Spleen (tissue), 11 donors: ENCODE results near the gene OGFOD3. TPM values are rescaled to one million over a fixed set of nuclear protein-coding genes. Genes with fewer than 3 reads are reported as not detected.

Source experiments
- DNase-seq: peaks from one replicate; pipeline ENCODE4 v3.0.0-alpha.2; 2020
- H3K27ac ChIP-seq, 8 donors: fragments of 200-600 bp; sonication (generic) in 7 of 8; 1 replicate in 4 of 8; 2 replicates in 4 of 8; pipeline versions ENCODE4 v1.5.0 to v1.8.0; 2016 to 2021; ENCODE audit warnings: inconsistent platforms in 4 of 8, mild to moderate bottlenecking in 4 of 8, moderate library complexity in 1 of 8
- H3K27me3 ChIP-seq, 7 donors: fragments of 200-600 bp; sonication (generic) in 6 of 7; replicated peaks in 1 of 7; 1 replicate in 4 of 7; 2 replicates in 3 of 7; pipeline versions ENCODE4 v1.5.0 to v1.8.0; 2016 to 2021; ENCODE audit warnings: inconsistent platforms in 3 of 7, mild to moderate bottlenecking in 1 of 7
- H3K36me3 ChIP-seq, 6 donors: fragments of 200-600 bp; sonication (generic) in 5 of 6; 1 replicate in 4 of 6; 2 replicates in 2 of 6; pipeline versions ENCODE4 v1.5.0 to v1.8.0; 2016 to 2021; ENCODE audit warnings: inconsistent platforms in 2 of 6
- H3K4me1 ChIP-seq, 6 donors: fragments of 200-600 bp; sonication (generic) in 5 of 6; 1 replicate in 3 of 6; 2 replicates in 3 of 6; pipeline versions ENCODE4 v1.5.0 to v1.8.0; 2016 to 2021; ENCODE audit warnings: inconsistent platforms in 3 of 6
- H3K4me3 ChIP-seq, 8 donors: fragments of 200-600 bp; sonication (generic) in 7 of 8; 1 replicate in 4 of 8; 2 replicates in 4 of 8; pipeline versions ENCODE4 v1.5.0 to v1.8.0; 2016 to 2021; ENCODE audit warnings: inconsistent platforms in 4 of 8, mild to moderate bottlenecking in 4 of 8, moderate library complexity in 2 of 8
- H3K9me3 ChIP-seq, 8 donors: fragments of 200-600 bp; sonication (generic) in 7 of 8; 1 replicate in 4 of 8; 2 replicates in 4 of 8; pipeline versions ENCODE4 v1.5.0 to v1.8.0; 2016 to 2021; ENCODE audit warnings: inconsistent platforms in 4 of 8
- POLR2A ChIP-seq, 3 donors: fragments of 450-650 bp; IDR thresholded peaks; one replicate each; pipeline ENCODE4 v1.5.1; 2017; ENCODE audit warnings: antibody characterized with exemption in 3 of 3, mild to moderate bottlenecking in 1 of 3
- POLR2AphosphoS5 ChIP-seq, 3 donors: sonication (generic); formaldehyde crosslinking; IDR thresholded peaks; one replicate each; pipeline ENCODE4 v1.5.1; 2017; ENCODE audit warnings: antibody characterized with exemption in 3 of 3
- WGBS, 5 donors: extraction: QIAGEN DNeasy Blood & Tissue Kit in 3 of 5; methylation state at CpG; one replicate each; pipeline versions ENCODE4 v1.1.5 to v1.1.7; 2013 to 2018; 5-methylcytosine and 5-hydroxymethylcytosine counted together
- intact Hi-C: fragments of 100-400 bp; cut with DNase I; formaldehyde crosslinking; loops from one replicate; pipeline ENCODE4 v1.15.0; 2023; ENCODE audit warnings: low total_unique reads
- polyA plus RNA-seq, 3 donors: library from polyadenylated mRNA; stranded (reverse); fragments of 200-250 nt; gene quantifications; one replicate each; pipeline ENCODE4 v1.2.1, GENCODE V29; 2013
- total RNA-seq, 7 donors: library from RNA; depleted of rRNA in 3 of 7; stranded (reverse); fragments of >200 nt in 3 of 7; fragmentation: NEBNext Ultra II Directional in 4 of 7; extraction: Animal tissue kit (Norgen Biotek cat#: 25700) in 4 of 7; gene quantifications; one replicate each; pipeline versions ENCODE4 v1.1.0 to v1.2.1, GENCODE V29; 2016 to 2021
- TF ChIP-seq, protein P1 (sequence below), 11 experiments: fragments of 200-600 bp in 7 of 11; fragments of 450-650 bp in 4 of 11; sonication (generic) in 4 of 11; IDR thresholded peaks in 8 of 11; conservative IDR thresholded peaks in 3 of 11; 1 replicate in 7 of 11; 2 replicates in 4 of 11; pipeline versions ENCODE4 v1.4.0 to v1.8.0; 2016 to 2021; ENCODE audit warnings: antibody characterized with exemption in 11 of 11, inconsistent platforms in 4 of 11, mild to moderate bottlenecking in 1 of 11
- donor health status: healthy with polysubstance abuse.
- donor health status: DM: no; HTN: no; CAD: no; lungs with moderate emphysema.
- donor health status: DM: no; HTN: no; CAD: no.
- donor health status: Bipolar disorder and iron deficiency.
- donor health status: healthy.
- donor health status: DM: no; HTN: no; CAD: no.
- donor health status: DM: yes; HTN: yes; CAD: no.

Gene OGFOD3
- total and polyA plus RNA-seq, 10 donors, result 10.3 to 28.1 (median 21.8) TPM

DNA sequence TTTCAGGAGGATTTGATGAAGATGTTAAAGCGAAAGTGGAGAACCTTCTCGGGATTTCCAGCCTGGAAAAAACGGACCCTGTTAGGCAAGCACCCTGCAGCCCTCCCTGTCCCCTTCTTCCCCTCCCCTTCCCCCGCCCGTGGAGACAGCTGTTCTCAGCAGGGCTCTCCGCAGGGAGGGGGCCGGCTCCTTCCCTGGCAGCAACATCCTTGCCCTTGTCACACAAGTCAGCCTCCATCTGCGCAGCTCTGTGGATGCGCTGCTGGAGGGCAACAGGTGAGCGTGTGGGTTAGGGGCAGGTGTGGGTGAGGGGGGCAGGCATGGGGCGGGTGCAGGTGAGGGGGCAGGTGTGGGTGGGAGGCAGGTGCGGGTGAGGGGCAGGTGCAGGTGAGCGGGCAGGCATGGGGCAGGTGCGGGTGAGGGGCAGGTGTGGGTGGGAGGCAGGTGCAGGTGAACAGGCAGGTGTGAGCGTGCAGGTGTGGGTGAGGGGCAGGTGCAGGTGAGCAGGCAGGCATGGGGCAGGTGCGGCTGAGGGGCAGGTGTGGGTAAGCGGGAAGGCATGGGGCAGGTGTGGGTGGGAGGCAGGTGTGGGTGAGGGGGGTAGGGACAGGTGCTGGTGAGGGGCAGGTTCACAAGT, 22.7 kb upstream of the OGFOD3 start:
- H3K9me3 ChIP-seq, result no peaks in the 10 kb centered on the region
- H3K27ac ChIP-seq, result peak overlapping the region in 7 of 8 donors; percentile 4 to 82 (median 69)
- intact Hi-C loops, result no loop called here
- H3K36me3 ChIP-seq, result peaks cover 0 to 90% (median 62%) of the 10 kb centered on the region in 6 donors
- TF ChIP-seq POLR2AphosphoS5 (IDR thresholded peaks at IDR 0.05), result no peak
- TF ChIP-seq POLR2A (IDR thresholded peaks at IDR 0.05), result no peak
- TF ChIP-seq, protein P1, sequence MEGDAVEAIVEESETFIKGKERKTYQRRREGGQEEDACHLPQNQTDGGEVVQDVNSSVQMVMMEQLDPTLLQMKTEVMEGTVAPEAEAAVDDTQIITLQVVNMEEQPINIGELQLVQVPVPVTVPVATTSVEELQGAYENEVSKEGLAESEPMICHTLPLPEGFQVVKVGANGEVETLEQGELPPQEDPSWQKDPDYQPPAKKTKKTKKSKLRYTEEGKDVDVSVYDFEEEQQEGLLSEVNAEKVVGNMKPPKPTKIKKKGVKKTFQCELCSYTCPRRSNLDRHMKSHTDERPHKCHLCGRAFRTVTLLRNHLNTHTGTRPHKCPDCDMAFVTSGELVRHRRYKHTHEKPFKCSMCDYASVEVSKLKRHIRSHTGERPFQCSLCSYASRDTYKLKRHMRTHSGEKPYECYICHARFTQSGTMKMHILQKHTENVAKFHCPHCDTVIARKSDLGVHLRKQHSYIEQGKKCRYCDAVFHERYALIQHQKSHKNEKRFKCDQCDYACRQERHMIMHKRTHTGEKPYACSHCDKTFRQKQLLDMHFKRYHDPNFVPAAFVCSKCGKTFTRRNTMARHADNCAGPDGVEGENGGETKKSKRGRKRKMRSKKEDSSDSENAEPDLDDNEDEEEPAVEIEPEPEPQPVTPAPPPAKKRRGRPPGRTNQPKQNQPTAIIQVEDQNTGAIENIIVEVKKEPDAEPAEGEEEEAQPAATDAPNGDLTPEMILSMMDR (IDR thresholded peaks at IDR 0.05 in 8 of 11, conservative IDR thresholded peaks at IDR 0.05 in 3 of 11), result no peak
- 53 to 75% (median 66%) methylated on average over 14 to 17 of the region's 17 CpGs for WGBS, 5 donors
- no peaks in the 10 kb centered on the region for H3K27me3 ChIP-seq
- H3K4me1 ChIP-seq, result peaks cover 23 to 85% (median 64%) of the 10 kb centered on the region in 6 donors
- H3K4me3 ChIP-seq, result peak overlapping the region in 1 of 8 donors; percentile 42
- DNase-seq, result peak; percentile 83

DNA sequence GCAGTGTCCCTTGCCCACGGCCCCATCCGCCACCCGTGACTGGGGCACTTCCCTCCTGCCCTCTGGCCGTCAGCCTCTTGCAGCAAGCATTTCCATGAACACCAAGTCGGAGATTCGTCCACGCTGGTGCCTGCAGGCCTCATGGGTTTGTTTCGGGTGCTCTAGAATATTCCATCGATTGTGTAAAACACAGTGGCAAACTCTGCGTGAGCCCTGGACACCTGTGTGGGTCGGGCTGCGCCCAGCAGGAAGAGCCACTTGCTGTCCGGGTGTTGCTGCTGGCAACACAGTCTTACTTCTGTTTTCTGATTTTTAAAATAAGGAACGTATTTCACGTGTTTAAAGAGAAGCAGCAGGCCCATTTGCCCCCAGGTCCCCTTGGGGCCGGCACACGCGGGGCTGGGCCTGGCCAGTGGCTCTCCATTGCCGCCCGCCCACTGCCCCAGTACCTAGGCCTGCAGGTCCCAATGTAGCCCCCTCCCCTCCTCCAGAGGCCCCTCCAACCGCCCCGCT, 22.1 kb upstream of the OGFOD3 start:
- H3K36me3 ChIP-seq, result peaks cover 0 to 90% (median 58%) of the 10 kb centered on the region in 6 donors
- H3K27ac ChIP-seq, result peak overlapping the region; percentile 4 to 82 (median 60)
- H3K27me3 ChIP-seq, result no peaks in the 10 kb centered on the region
- peaks cover 17 to 85% (median 58%) of the 10 kb centered on the region in 6 donors for H3K4me1 ChIP-seq
- H3K9me3 ChIP-seq, result no peaks in the 10 kb centered on the region
- TF ChIP-seq, protein P1 (IDR thresholded peaks at IDR 0.05 in 8 of 11, conservative IDR thresholded peaks at IDR 0.05 in 3 of 11), result no peak
- peak; percentile 49 to 71 (median 69) for TF ChIP-seq POLR2AphosphoS5 (IDR thresholded peaks at IDR 0.05)
- 41 to 56% (median 55%) methylated on average over 22 of the region's 22 CpGs for WGBS, 5 donors
- peak; percentile 85 for DNase-seq
- peak overlapping the region in 1 of 8 donors; percentile 42 for H3K4me3 ChIP-seq
- intact Hi-C loops, result no loop called here

DNA sequence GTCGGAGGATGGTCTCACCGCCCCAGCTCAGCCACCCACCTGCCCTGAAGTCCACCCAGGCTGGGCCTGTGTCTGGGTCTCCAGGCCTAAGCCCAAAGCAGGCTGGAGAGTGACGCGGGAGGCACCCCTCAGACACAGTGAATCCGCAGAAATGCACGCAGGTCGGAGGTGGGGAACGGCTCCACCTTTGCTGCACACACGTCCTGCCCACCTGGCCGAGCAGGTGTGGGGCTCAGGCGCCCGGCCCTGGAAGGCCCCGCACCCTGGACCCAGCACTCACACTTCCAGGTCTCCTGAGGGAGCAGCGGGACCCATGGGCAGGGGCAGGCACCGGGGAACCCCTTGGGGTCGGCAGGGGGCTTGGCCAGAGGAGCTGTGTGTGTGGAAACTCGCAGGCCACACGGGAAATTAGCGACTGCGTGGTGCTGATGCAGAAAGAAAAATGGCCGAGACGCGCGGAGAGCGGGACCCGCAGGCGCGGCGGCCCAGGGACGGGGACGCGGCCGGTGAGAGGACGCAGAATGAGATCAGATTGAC, 21.5 kb upstream of the OGFOD3 start:
- intact Hi-C loops, result no loop called here
- peaks cover 0 to 89% (median 53%) of the 10 kb centered on the region in 6 donors for H3K36me3 ChIP-seq
- no peaks in the 10 kb centered on the region for H3K9me3 ChIP-seq
- WGBS, 5 donors, result 93 to 97% (median 94%) methylated on average over 30 to 34 of the region's 34 CpGs
- peaks cover 11 to 85% (median 56%) of the 10 kb centered on the region in 6 donors for H3K4me1 ChIP-seq
- DNase-seq, result peak; percentile 80
- peak; percentile 25 to 80 (median 37) for TF ChIP-seq POLR2AphosphoS5 (IDR thresholded peaks at IDR 0.05)
- TF ChIP-seq, protein P1 (IDR thresholded peaks at IDR 0.05 in 8 of 11, conservative IDR thresholded peaks at IDR 0.05 in 3 of 11), result no peak
- H3K4me3 ChIP-seq, result peak overlapping the region in 1 of 8 donors; percentile 42
- no peaks in the 10 kb centered on the region for H3K27me3 ChIP-seq
- H3K27ac ChIP-seq, result peak overlapping the region in 7 of 8 donors; percentile 4 to 82 (median 69)

DNA sequence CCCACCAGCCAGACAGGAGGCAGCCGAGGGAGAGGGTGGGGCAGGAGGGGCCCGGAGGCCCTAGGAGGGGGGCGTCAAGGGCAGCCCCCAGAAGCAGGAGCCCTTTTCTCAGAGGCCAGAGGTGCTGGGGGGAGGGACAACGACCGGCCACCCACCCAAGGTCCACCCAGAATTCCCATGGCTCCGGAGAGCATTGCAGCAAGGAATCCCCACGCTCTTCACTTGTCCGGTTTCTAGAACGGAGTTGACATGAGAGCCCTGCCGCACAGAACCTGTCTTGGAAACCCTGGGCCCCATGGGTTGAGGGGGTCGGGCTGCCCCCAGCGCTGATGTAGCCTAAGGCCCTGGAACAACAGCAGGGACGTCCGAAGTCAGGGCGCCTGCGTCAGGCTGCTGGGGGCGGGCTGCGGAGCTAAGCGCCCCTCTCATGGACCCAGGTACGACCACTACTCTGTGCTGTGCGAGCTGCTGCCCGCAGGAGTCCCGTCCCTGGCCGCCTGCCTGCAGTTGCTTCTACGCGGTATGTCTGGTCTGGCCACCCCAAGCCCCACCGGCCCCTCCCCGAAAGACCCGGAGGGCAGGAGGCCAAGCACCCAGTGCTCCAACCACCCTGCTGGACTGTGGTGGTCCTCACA, 20.9 kb upstream of the OGFOD3 start:
- TF ChIP-seq POLR2AphosphoS5 (IDR thresholded peaks at IDR 0.05), result no peak
- TF ChIP-seq POLR2A (IDR thresholded peaks at IDR 0.05), result no peak
- Histone ChIP-seq H3K27me3 (no peaks in the 10 kb centered on the region), H3K4me1 (peaks cover 7 to 85% (median 56%) of the 10 kb centered on the region in 6 donors), H3K9me3 (no peaks in the 10 kb centered on the region), H3K27ac (peak overlapping the region in 3 of 8 donors; percentile 4 to 82 (median 74)), H3K36me3 (peaks cover 0 to 87% (median 47%) of the 10 kb centered on the region in 6 donors), H3K4me3 (no peak overlapping the region)
- DNase-seq, result peak; percentile 78
- intact Hi-C loops, result no loop called here
- 87 to 94% (median 92%) methylated on average over 14 to 29 of the region's 29 CpGs for WGBS, 5 donors
